HG03060 (cell line): ENCODE measurements around the gene SH3PXD2A.
A peak's percentile ranks its signal among the peaks of the same experiment; 100 is the strongest.
"Not testable (repeated sequence)": the region's sequence is repeated elsewhere in the genome, so short reads cannot be mapped to it uniquely, and the experiment has no call there.

Experiments used
- ATAC-seq: cut with Tn5 transposase; IDR thresholded peaks from one replicate; pipeline ENCODE4 v1.9.1; 2021; ENCODE audit warnings: low read depth, moderate number of reproducible peaks; ENCODE audit not compliant: unreplicated experiment

The SH3PXD2A gene

DNA sequence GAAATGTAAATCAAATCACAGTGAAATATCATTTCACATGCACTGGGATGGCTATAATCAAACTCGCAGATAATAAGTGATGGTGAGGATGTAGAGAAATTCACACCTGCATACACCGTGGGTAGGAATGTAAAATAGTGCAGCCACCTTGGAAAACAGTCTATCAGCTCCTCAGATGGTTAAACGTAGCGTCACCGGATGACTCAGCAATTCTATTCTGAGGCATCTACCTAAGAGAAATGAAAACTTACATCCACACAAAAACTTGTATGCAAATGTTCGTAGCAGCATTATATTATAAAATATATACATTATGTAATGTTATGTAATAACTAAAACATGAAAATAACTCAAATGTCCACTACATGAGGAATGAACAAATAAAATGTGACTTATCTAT lies 38.9 kb downstream of the SH3PXD2A start:
- ATAC-seq, result no peak

DNA sequence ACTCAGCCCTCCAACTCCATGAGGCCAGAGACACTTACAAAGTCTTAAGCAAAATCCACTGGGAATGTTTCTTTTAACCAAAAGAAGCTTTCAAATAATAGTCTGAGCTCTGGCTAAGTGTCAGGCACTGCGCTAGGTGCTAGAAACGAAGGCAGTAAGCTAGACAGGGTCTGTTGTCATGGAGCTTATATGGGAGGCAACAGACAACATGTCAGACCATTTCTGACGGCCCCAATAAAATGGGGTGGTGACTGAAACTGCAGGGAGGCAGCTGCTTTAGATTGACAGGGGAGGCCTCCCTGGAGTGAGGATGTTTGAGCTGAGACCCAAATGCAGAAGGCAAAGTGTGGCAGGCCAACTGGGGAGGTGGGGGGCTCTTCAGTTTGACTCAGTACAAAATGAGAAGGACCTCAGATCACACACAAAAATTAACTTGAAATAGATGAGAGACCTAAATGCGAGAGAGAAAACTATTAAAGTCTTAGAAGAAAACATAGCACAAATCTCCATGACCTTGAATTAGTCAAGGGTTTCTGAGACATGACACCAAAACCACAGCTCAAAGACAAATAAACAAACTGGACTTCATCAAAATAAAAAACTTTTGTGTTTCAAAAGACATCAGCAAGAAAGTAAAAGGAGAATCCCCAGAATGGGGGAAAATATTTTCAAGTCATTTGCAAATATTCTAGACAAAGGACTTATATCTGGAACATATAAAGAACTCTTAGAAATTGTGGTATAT lies 40.6 kb downstream of the SH3PXD2A start:
- ATAC-seq, result no peak

DNA sequence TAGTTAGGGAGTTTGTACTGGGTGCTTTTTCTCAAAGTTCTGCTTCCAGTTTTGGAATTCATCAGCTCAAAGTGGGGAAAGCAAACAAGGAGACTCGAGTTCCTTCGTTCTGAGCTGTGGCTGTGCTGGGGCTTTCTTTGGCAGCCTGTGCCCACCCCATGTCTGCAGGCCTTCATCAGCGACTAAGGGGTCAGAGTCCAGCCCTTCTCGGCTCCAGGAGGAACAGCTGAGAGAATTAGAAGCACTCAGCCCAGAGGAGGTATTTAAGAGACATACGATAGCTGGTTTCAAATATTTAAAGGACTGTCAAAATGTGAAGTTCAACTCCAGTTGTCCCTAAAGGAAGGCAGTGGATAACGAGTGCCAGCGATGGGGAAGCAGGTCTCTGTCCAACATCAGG lies 41.3 kb downstream of the SH3PXD2A start:
- no peak for ATAC-seq

DNA sequence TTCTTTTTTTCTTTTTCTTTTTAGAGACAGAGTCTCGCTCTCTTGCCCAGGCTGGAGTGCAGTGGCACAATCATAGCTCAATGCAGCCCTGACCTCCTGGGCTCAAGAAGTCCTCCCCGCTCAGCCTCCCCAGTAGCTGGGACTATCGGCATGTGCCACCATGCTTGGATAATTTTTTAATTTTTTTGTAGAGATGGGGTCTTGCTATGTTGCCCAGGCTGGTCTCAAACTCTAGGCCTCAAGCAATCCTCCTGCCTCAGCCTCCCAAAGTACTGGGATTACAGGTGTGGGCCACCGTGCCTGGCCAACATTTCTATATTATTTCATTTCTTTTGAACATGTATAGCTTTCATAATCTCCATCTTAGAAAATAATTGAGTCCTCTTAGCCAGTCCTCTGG lies 42.1 kb downstream of the SH3PXD2A start:
- not testable (repeated sequence) for ATAC-seq

DNA sequence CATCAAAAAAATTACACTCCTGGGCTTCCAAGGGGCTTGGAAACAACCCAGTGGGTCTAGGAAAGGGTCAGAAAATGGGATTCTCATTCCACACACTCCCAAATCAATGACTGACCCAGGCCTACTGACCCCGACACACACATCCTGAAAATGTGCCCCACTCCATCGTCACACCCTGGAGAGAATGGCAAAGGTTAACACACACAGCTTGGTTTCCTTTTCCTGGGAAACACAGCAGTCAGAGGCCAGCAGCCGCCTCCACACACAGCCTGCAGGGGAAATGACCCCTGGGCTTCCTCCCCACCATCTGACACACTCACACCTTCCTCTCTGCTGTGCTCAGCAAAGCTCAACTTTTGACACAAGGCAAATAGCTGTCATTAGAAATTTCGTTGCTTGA lies 42.9 kb downstream of the SH3PXD2A start:
- ATAC-seq, result no peak

DNA sequence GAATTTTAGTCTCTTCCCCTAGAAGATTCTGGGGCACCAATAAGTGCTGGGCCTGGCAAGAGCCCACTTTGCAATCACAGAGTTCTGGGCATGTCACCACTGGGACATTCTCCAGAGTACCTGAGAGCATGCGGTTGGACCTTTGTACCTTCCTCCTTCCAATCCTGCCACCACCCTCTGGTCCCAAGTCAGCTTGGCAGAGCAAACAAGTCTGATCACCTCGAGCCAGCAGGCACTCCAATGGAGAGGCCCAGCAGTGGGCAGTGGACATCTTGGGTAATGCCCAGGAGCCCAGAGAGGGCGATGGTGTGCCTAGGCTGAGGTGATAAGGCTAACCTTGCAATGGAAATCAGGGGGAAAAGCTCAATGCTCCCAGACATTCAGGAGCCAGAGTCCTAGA lies 43.4 kb downstream of the SH3PXD2A start:
- no peak for ATAC-seq

DNA sequence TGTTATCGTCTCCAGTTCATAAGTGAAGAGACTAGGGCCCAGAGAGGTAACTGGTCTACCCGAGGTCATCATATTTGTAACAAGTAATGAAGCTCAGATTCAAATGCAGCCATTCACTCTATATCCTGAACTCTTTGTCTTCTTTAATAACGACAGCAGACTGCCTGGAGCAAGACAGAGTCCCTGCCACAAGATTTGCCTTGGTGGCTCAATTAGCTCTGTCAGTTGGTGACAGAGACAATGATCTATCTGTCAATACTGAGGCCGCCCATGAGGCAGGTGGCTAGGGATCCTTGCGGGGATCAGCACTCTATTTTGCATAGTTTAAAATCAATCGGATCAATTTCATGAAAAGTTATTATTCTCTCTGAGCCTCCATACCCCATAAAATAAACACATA lies 43.9 kb downstream of the SH3PXD2A start:
- no peak for ATAC-seq

DNA sequence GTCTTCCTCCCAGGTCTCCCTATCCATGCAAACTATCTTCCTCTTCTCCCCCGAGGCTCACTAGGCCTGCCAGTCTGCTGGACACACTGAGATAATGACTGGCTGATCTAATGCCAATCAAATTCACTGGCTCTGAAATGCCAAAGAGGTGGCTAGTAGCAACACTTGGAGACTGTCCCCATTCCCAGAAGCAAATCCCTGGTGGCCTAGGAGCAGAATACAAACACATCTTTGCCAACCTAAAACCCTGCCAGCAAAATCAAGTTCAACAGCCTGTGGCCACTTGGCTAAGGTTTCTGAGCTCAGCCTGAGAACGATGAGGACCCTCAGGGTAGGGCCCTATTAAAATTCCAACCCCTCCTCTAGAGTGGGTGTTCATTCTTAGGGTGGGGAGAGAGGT lies 46.6 kb downstream of the SH3PXD2A start:
- no peak for ATAC-seq

DNA sequence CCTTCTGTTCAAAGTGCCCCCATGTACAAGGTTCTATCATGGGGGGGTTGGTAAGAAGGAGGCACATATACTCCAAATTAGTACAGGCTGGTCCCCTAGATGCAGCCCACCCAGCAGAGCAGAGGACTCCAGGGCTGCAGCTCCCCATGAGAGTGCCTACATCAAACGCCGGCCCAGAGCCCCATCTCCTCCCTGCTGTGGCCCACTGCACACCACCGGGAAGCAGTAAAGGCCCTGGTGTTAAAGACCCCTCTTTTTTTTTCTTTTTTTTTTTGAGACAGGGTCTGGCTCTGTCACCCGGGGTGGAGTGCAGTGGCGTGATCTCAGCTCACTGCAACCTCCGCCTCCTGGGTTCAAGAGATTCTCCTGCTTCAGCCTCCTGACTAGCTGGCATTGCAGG lies 47.4 kb downstream of the SH3PXD2A start:
- no peak for ATAC-seq

DNA sequence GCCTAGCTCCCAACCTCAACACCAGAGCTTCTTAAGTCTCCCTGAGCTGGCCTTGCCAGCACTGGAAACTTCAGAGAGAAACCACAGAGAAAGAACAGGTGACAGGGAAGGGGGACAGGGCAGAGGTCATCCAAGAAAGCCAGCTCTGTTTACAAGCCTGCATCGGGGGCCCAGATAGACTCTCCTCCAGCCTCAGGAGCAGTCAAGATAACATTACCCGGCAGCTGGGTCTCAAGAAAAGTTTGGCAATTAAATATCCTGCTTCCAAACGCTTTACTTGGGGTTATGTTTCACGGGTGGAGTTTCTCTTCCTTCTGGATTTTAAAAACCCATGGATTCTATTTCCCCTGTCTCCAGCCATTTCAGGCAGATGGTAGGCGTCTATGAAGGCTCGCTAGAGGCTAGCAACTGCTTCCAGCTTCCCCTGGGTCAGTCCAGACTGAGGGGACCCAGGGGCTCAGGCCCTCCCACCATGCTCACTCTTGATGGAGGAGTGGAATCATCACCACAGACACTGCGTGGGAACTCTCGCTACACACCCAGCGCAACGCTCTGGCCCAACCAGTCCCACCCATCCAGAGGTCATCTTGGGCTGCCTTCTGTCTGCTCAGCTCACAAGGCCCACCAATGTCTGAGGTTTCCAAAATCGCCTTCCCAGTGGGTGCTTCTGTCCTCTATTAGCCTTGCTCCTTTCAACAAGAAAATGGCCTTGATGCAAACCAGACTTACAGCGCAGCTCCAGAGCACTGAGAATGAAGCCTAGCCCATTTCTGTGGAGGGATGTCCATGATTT lies 48.8 kb downstream of the SH3PXD2A start:
- no peak for ATAC-seq

DNA sequence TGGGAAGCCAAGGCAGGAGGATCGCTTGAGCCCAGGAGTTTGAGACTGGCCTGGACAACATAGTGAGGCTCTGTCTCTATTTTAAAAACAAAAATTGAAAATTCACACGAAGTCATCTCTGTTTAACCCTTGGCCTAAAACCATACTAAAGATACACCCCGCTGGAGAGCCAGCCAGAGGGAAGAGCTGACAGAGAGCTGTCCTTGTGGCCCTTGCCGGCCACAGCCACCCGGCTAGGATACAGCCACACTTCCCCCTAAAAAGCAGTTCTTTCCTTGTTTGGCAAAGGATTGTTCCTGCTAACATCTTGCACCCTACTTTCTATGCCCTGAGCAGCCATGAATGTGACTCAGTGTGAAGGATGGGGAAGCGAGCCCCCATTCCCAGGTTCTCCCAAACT lies 49.6 kb downstream of the SH3PXD2A start:
- ATAC-seq, result no peak

DNA sequence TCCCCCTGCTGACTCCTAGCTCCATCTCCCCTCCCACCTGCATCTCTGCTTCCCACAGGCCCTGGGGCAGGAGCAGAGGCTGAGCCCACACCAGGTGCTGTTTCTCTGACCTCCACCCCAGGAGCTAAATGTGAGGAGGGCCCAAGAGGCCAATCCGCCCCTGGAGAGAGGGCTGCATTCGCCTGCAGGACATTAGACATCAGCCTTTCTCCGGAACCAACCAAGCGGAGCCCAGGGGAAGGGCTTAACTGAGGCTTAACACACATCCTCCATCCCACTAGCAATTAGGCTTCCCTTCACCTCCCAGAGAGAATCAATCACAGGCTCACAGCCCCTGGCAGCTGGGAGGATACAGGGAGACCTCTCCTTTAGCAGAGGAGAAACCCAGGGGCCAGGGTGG lies 50.5 kb downstream of the SH3PXD2A start:
- no peak for ATAC-seq

DNA sequence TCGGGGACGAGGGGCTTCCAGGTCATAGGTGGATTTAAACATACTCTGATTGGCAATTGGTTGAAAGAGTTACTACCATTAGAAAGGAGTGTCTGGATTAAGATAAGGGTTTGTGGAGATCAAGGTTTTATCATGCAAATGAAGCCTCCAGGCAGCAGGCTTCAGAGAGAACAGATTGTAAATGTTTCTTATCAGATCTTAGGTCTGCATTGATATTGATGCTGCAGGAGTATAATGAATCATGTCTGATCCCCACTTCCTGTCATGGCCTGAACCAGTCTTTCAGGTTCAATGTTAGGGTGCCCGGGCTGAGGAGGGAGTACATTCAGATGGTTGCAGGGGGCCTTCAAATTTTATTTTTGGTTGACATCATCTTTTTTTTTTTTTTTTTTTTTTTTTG lies 51.4 kb downstream of the SH3PXD2A start:
- ATAC-seq, result no peak

DNA sequence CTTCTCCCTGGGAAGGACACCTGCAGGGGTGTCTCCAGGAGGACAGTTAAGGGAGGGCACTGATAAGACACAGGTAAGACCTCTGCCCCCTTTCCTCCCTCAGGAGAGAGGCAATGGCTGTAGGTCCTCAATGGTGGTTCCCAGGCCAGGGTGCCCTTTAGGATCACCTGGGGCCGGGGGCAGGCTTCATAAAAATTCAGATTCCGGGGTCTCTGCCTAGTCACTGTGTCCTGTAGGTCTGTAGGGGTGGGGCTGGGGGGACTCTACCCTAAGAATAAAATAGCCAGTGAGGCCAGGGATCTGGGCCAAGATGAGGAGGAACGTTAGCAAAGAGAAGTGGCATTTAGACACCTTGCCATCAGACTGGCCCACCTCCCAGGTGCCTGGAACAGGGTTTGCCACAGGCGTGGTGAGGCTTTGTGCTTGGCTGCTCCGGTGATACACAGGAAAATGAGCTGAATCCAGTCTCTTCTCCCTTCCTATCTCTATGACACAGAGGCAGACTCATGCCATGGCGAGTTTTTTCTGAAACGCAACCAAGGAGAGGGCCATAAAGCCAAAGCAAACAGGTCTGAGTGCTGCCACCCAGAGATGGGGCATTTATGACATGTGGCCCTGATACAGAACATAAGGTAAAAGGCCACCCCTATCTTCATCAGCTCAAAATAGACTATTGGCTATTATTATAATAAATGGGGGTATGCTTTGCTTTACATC lies 52.6 kb downstream of the SH3PXD2A start:
- no peak for ATAC-seq

DNA sequence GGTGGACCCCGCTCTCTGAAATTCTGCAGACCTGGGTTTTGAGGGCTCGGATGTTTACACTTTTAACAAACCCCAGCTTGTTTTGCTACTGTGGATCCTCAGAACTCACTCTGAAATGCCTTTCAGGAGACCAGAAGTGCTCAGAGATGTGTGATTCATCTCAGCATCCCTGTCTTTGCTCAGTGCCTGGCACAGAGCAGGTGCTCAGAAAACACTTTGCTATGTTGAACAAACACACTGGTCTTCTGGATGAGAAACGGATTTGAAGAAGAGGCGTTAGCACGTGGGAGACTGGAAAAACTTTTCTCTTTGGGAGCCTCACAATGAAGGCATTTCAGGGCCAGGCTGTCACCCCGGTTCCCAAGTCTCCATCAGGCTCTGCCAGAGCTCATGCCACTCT lies 53.3 kb downstream of the SH3PXD2A start:
- no peak for ATAC-seq

DNA sequence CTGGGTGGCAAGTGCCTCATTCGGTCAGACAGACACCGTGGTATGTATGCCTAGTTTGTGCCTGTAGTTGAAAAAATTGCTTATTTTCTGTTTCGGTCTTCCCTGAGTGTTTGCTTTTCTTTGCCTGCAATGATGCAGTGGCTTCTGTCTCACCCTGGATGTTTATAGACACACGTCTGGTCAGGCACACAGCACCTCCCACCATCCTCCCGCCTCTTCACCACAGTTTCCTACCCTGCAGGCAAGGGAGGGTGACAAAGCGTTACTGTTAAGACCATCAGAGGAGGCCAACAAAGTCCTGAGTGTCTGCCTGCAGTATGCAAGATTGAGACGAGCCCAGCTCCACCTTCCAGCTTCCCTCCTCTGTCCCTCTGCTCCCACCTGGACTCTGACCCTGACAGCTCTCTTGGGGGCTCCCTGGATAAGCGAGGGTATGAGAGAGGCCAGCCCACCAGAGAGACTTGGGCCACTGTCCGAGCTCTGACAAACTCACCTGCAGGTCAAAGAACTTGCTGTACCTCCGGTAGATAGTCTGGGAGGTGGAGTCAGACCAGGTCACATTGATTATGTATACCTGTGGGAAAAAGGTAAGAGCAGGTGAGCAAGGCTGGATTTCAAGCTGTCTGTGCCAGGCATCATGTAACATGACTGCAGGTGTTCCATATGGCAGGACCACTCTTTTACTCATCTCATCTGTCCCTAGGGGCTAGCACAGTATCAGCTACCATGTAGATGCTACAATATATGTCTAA lies 54.4 kb downstream of the SH3PXD2A start:
- peak; percentile 91 for ATAC-seq

DNA sequence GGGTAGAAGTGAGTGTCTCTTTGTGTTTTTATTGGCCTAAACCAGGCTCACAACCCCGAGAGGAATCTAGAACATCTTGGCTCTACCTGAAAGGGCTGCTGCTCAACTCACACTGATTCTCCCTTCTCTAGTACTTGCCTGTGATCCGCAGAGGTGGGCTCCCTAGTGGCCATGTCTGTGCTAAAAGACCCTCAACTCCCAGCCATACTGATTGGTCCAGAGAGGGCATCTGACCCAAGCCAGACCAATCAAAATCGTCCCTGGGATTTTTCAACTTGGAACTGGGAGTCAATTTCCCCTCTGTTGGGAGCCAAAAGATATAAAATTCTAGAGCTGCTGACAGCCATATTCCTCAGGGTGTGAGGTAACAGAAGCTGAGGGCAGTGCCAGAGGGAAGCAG lies 55.3 kb downstream of the SH3PXD2A start:
- ATAC-seq, result no peak

DNA sequence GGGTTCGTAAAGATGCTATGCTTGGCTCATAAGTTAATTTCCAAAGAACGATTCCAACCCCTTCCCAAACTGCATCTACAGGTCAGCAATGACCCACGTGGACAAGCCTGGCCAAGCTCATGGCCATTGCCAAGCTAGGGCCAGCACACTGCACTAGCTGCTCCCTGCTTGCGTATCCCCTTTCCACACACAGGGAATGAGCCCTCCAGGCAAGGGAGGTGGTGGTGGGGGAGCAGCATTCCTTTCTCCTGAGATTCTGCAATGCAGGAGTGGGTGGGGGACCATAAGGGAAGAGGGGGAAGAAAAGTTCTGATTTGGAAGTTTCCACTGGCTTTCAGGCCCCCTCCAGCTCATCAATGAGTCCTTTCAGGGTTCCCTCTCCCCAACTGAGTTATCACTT lies 56.0 kb downstream of the SH3PXD2A start:
- no peak for ATAC-seq

DNA sequence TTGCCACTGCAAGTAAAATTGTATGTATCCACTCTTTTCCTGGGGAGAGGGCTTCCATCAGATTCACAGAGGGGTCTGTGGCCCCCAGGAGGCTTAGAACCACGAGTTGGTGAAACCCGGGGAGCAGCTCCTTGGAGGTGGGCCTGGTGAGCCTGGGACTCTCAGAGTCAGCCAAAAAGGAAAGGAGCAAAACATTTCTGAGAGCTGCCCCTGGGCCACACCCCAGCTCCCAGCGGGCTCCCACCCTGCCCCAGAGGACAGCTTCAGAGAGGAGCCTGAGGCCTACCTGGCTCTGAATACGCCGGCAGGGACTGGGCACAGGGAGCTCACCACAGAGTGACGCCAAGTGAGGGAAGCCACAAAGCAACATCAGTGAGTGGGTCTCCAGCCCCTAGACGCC lies 56.9 kb downstream of the SH3PXD2A start:
- ATAC-seq, result no peak

DNA sequence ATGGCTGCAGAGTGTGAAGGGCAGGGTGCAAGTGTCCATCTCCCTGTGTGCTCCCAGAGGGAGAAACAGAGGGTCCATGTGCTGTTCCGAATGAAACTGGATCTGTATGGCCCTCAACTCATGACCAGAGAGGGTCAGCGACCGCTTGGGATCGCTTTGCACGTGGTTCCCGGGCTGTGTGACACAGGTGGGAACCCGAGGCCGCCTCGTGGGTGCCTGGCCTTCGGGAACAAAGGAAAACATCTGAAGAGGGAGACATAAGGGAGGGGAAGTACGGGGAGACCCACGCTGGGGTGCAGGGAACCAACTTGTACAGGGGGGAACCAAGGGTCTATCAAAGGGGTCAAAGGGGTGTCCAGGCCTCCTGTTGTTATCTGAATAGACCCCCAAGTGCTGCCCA lies 57.5 kb downstream of the SH3PXD2A start:
- ATAC-seq, result no peak
